Stimulated activated CD4-positive, alpha-beta T cell treated with anti-CD3 and anti-CD28 coated beads, Interleukin-15, amount 100 ng/mL, for 24 hours (primary cell): ENCODE results near the gene ZDHHC19.
A peak's percentile ranks its signal among the peaks of the same experiment; 100 is the strongest.
"Not testable (repeated sequence)": the region's sequence is repeated elsewhere in the genome, so short reads cannot be mapped to it uniquely, and the experiment has no call there.

Experiments
- DNase-seq: peaks from one replicate; pipeline ENCODE4 v3.0.0-alpha.2; 2020

The ZDHHC19 gene, protein sequence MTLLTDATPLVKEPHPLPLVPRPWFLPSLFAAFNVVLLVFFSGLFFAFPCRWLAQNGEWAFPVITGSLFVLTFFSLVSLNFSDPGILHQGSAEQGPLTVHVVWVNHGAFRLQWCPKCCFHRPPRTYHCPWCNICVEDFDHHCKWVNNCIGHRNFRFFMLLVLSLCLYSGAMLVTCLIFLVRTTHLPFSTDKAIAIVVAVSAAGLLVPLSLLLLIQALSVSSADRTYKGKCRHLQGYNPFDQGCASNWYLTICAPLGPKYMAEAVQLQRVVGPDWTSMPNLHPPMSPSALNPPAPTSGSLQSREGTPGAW

DNA sequence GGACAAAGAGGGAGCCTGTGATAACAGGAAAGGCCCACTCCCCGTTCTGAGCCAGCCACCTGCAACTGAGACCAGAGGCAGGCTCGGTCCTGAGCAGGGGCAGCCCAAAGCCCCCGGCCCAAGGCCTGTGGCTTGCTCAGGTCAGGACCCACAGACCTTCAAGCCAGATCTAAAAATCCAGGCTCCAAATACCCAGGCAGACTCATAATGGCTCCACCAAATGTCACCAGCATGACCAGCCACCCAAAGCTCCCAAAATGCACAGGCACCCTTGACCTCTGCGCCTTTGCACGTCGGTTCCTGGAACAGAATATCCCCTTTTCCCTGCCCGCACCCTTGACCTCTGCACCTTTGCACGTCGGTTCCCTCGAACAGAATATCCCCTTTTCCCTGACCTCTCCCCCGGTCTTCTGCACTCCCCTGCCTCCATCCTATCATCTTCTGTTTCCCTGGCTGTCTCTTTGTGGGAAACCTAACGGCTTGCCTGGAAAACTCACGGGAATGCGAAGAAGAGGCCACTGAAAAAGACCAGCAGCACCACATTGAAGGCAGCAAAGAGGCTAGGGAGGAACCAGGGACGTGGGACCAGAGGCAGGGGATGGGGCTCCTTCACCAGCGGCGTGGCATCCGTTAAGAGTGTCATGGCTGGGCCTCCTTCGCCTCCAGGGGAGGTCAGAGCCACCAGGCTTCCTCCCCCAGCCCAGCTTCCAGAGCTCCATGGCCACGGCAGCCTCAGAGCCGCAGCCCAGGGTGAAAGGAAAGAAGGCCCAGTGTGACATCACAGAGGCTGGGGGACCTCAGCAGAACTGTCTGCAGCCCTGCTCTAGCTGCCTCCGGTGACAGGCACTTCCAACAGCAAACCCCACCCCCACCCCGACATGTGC lies at the start of gene ZDHHC19:
TSS of gene ZDHHC19 (minus strand) at position 728 of the 884 bp plus-strand sequence. CDS start at position 643, 85 bp downstream.
- DNase-seq = no peak

DNA sequence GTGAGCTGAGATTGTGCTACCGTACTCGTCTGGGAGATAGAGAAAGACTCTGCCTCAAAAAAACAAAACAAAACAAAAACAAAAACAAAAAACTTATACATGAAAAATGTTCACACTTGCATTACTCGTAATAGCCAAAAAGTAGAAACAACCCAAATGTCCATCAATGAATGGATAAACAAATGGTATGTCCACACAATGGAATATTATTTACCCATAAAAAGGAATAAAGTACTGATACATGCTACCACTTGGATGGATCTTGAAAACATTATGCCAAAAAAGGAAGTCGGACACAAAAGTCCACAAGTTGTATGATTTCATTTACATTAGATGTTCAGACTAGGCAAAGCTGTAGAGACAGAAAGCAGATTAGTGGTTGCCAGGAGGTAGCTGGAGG lies 49.6 kb upstream of the ZDHHC19 start:
- DNase-seq = no peak

DNA sequence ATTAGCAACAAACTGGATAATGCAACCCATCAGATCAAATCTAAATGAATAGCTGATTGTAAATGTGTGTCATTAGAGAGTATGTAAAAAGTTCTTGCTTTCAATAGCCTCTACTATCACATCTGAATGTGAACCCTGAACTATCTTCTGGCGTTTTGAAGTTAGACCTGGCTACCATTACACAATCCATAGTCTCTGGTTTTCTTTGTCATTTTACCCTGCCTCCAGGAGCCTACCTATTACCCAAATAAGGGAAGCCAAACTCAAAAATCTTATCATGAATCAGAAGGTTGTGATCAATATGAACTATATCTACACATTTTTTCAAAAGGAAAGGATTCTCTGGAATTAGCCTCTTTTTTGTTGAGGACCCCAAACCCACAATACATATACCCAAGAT lies 44.6 kb upstream of the ZDHHC19 start:
- DNase-seq = no peak

DNA sequence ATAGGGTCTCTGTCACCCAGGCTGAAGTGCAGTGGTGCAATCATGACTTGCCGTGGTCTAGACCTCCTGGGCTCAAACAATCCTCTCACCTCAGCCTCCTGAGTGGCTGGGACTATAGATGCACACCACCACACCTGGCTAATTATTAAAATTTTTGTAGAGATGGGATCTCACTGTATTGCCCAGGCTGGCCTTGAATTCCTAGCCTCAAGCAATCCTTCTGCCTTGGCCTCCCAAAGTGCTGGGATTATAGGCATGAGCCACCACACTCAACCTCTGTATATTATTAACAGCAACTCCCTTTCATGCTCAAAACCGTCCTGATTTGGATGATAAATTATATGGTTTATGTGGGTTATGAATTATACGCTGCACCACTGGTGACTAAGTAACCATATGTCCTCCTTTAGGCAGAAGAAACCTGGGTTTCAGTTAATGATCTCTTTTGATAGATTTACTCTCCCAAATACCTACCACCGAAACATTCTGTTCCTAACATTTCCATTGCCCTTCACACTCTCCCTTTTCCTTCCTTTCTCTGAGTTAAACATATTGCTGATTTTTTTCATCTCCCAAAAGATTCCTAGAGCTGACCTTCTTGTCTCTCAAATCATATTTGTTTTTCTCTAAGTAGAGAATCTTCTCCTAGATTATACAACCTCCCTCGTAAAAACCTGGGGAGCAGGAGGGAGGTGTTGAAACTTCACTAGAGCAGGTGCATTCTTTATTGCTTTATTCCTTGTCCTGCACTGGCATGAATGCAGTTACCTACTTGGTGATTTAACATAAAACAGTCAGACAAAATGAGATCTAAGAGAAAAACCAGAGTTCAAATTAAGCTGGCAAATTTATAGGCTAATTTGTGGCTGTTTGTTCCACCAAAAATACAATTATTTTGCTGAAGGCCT lies 43.4 kb upstream of the ZDHHC19 start:
- no peak for DNase-seq

DNA sequence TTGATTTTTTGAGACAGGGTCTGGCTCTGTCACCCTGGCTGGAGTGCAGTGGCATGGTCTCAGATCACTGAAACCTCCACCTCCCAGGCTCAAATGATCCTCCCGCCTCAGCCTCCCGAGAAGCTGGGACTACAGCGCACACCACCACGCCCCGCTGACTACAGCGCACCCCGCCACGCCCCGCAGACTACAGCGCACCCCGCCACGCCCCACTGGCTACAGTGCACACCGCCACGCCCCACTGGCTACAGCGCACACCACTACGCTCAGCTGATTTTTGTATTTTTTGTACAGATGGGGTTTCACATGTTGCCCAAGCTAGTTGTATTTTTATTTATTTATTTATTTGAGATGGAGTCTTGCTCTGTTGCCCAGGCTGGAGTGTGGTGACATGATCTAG lies 40.7 kb upstream of the ZDHHC19 start:
- no peak for DNase-seq

DNA sequence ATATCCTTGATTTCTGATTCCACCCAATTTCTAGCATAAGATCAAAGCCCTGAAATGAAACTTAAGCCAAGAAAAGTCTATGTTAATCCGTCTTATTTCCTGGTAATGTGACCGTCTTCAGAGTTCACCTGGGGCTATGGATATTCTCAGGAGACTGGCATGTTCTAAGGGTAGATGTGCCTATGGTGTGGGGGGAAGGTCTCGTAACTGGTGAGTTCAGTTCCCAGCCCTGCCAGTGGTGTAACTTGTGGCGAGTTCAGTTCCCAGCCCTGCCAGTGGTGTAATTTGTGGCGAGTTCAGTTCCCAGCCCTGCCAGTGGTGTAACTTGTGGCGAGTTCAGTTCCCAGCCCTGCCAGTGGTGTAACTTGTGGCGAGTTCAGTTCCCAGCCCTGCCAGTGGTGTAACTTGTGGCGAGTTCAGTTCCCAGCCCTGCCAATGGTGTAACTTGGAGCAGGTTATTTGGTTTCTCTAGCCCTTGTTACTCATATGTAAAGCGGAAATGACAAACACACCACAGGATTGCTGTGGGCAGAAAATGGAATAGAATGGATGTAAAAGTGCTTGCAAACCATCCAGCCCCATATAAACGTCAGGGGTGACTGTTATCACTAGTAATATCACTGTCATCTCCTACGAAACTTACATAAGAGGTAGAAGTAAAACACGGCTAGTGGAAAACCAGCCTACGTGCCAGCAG lies 35.6 kb upstream of the ZDHHC19 start:
- peak; percentile 7 for DNase-seq

DNA sequence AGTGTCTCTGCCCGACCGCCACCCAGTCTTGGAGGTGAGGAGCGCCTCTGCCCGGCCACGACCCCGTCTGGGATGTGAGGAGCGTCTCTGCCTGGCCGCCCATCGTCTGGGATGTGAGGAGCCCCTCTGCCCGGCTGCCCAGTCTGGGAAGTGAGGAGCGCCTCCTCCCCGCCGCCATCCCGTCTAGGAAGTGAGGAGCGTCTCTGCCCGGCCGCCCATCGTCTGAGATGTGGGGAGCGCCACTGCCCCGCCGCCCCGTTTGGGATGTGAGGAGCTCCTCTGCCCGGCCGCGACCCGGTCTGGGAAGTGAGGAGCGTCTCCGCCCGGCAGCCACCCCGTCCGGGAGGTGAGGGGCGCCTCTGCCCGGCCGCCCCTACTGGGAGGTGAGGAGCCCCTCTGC lies 33.0 kb upstream of the ZDHHC19 start:
- not testable (repeated sequence) for DNase-seq

DNA sequence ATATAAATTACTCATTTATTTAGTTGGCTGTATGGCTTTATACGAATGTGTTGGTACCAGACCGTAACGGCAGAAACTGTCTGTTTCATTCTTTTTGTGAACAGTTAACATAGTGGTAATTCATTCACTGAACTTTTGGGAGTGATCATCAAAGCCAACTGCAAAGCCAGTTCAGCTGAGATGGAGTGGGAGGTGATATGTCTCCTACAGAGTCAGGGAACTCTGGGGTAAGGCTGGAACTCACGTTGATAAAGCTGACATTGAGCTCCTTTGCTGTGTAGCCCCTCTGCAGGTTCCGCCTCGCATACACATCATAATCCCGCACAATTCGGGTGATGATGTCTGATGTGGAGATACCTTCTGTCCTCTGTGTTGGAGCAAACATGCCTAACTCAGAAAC lies 30.5 kb upstream of the ZDHHC19 start:
- DNase-seq = no peak

DNA sequence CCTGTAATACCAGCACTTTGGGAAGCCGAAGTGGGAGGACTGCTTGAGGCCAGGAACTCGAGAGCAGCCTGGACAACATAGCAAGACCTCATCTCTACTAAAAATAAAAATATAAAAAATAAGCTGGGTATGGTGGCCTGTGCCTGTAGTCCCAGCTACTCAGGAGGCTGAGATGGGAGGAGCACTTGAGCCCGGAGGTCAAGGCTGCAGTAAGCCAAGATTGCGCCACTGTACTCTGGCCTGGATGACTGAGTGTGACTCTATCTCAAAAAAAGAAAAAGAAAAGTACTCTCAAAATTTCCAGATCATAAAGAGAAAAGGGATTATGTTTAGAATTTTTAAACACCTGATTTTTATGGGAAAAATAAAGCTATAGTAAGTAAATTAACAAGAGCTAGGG lies 29.2 kb upstream of the ZDHHC19 start:
- no peak for DNase-seq

DNA sequence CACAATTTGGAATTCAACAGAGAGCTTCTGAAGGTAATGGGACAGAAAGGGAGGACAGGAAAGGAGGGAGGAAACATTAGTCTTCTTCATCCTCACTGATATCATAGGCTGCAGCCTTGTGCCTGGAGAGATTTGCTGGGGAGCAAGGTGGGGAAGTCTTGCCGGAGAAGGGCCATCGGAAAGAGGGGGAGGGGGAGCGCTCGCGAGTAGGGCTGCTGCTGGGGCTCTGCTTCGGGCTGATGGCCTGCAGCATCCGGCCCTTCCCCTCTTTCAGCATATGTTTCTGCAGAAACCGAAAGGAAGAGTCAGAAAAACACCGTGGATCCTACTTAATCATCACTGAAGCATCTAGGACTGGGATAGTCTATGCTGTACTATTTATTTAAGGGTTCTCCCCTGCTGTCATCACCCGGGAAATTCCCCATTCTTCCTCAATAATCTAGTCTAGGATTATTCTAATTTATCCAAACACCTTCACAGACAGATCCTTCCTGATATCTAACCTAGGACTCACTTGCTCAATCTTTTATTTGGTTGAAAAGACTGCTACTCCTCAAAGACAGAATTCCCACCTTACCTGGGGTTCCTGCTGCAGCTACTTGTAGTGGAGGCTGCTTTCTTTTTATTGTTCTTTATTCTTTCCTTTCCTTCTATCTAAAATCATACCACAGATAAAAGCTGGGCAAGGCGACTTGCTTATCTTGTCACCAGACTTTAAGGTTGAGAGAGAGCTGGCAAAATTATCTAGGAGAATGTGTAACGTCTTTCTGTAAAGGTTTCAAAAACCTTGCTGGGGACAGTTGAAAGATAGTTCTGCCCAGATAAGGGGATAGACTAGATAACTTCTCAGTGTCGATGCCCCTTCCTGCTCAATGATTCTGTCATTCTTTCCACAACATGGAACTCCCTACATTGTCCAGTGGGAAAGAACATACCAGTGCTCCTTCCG lies 27.7 kb upstream of the ZDHHC19 start:
- no peak for DNase-seq

DNA sequence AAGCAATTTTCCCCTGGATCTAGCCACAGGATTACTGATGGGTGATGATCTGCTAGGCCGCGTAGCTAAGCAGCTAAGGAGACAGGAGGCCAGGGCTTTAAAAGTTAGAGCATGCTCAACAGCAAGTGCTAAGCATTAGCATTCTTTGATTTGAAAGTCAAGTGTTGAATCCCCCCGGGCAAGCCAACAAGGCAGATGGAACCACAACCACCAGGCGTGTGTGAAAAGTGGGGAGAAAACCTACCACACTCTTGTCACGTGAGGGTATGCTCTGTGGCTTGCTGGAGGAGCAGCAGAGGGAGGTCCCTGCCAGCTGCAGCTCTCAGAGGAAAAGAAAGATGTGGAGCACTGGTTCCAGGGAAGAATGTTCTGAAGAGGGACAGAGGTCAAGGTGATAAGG lies 26.0 kb upstream of the ZDHHC19 start:
- no peak for DNase-seq

DNA sequence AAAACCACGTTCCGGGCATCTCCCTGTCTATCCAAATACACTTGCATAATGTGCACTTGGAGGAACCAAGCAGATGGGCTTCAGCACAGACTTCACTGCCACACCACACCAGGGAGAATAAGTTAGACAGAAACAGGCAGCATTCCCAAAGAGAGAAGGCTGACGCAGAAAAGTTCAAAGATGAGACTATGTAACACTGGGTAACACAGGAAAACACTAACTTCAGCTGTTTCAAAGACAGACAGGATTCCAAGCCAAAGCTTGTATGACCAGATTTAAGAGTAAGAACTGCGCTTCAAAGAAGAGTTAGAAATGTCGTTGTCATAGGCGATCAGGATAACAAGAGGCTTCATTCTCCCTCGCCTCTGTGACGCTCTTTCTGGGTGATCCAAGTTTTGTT lies 25.0 kb upstream of the ZDHHC19 start:
- no peak for DNase-seq

DNA sequence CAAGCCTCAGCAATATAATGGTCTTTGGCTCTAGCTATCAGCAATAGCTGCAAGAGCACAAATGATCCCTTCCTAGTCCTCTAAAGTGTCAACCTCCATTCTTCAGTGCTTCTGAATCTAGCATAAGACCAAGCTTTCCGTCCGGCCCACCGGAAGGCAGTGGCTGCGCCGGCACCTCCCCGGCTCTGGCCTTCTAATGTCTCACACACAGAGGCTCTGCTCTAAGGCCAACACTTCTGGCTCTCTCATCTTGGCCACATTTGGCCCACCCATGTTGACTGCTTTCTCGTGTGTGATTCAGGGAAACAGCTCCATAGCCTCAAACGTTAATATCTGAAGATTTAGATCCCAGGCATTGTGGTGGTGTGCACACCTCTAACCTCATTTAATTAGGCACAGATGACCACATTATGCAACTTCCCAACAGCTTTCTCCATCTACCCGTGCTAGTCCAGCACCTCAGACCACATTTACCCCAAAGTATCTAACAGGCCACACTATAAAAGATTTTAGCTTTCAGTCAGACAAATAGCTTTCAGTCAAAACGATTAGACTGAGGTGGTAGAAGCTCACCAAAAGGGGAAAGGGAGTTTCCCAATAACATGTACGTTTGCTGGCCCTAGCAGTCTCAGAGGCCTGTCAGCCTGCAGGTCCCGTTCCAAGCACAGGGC lies 24.4 kb upstream of the ZDHHC19 start:
- no peak for DNase-seq

DNA sequence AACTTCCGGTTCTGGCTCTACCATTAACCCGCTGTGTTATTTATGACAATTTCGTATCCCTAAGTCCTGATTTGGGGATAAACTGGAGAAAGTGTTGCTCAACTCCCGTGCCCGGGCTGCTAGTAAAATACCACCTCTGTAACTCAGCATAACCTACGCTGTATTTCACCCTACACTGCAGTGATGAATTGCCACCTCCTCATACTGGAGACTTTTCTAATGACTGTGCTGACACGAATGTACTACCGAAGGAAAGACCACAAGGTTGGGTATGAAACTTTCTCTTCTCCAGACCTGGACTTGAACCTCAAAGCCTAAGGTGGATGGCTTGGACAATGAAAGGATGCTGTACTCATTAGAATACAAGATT lies 21.7 kb upstream of the ZDHHC19 start:
- no peak for DNase-seq

DNA sequence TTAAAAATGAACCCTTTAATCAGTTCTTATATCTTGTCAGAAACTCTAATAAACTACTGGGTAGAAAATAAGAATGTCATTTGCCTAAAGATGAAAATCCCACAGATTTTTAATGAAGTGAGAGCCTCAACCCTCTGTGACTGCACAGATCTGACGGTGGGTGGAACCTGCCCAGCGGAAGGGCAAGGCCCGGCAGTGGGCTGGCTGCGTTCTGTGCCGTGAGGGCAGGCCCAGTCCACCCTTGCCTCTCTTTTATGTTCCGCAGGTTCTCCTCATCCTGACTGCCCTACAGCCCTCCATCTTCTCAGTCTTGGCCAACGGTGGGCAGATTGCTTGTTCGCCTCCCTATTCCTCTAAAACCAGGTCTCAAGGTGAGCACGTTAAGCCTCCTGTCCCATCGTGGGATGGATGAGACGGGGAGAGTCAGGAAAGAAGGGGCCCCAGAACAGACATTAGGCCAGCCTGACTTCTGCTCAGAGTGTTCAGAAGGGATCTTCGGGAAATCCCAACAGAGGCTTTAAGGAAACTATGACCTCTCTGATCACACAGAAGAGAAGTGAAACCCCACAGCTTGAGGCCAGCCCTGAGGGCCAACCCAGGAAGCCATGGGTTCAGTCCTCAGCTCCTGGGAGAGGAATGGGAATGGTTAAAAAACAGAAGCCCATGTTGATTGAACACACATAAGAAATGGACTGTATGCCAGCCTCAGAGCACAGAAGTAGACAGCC lies 21.1 kb upstream of the ZDHHC19 start:
- DNase-seq = no peak

DNA sequence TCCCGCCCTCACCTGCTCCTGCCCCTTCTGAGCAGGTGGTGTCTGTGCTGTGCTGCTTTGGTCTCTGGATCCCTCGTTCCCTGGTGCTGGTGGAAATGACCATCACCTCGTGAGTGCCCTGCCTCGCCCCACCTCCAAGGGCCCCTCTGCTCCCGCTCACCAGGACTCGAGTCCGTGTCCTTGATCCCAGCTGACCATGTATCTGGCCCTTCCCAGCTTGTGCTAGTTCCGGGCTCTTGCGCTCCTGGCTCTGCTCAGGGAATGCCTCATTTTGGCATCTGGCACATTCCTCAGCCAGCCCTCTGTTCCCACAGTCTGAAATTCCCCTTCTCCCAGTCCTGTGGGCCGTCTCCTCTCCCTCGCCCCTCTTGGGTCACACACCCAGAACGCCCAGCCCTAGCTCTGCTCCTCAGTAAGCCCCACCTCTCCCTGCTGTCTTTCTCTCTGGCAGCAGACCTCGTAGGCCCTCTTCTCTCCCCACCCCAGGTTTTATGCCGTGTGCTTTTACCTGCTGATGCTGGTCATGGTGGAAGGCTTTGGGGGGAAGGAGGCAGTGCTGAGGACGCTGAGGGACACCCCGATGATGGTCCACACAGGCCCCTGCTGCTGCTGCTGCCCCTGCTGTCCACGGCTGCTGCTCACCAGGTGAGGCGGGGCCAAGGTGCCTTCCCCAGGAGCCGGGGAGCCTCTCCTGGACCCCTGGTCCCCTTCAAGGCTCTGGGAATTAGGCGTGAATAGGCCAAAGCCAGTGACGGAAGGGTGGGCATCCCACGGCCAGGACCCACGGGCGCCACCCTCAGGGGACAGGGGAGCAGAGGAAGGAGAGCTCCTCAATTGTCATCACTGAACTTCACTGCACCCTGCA lies 16.7 kb upstream of the ZDHHC19 start:
- DNase-seq = no peak

DNA sequence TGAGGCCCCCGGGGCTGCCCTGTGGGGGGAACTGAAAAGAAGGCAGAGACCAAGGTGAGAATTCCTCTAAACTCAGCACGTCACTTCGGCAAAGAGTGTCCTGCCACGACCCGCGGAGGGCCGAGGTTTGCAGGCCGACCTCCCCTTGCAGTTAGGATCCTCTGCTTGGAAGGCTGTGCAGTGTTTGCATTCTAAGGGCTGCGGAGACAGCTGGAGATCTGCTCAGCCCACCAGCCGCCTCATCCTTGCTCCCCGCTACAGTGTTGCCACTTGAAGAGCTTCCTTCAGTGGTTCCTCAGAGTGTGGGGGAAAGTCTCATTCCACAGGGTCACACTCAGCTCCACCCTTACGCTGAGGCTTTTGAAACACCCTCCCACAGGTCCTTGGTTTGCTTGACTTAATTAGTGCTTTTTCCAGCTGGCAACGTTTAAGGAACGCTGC lies 15.9 kb upstream of the ZDHHC19 start:
- DNase-seq = no peak

DNA sequence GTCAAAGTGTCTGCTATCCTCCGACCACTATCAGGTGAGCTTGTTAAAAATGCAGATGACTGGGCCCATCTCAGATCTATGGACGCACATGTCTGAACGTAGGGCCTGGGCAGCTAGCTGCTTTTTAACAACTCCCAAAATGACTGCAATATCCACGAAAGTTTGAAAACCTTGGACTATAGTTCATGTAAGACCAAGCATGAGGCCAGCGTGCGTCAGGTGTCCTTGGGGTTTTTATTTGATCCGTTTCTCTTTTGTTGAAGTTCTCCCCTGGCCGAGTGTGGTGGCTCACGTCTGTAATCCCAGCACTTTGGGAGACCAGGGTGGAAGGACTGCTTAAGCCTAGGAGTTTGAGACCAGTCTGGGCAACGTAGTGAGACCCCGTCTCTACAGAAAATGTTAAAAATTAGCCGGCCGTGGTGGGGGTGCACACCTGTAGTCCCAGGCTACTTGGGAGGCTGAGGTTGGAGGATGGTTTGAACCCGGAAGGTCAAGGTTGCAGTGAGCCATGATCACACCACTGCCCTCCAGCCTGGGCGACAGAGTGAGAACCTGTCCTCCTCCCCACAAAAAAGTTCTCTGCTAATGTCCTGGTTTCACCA lies 14.7 kb upstream of the ZDHHC19 start:
- no peak for DNase-seq

DNA sequence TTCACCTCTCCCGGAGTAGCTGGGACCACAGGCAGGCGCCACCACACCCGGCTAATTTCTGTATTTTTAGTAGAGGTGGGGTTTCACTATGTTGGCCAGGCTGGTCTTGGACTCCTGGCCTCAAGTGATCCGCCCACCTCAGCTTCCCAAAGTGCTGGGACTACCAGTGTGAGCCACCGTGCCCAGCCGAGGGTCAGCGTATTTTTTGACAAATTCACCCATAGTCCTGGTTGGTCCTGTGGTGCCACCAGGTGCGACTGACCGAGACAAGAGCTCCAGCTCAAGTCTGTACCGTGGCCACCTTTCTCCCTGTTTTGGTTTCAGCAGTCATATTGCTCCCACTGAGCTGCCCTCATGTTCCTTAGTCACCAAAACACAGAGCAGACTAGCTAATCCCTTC lies 13.9 kb upstream of the ZDHHC19 start:
- no peak for DNase-seq
